HG03571 (cell line): ENCODE results near the gene SULT1C3.

Experiments used
- ATAC-seq: cut with Tn5 transposase; IDR thresholded peaks from one replicate; pipeline ENCODE4 v1.9.1; 2021; ENCODE audit not compliant: unreplicated experiment

SULT1C3 gene

GRCh38 chr2:108239786-108240185 is at the start of gene SULT1C3:
Gene SULT1C3 (plus strand): TSS chr2:108239968. CDS start chr2:108247195, 7,227 bp downstream.
- no peak for ATAC-seq

- ATAC-seq, result no peak
Observed at GRCh38 chr2:108193251-108193650, 46.5 kb upstream of the SULT1C3 start.

GRCh38 chr2:108194409-108195132 is 45.2 kb upstream of the SULT1C3 start:
- no peak for ATAC-seq

GRCh38 chr2:108195133-108195439 is 44.7 kb upstream of the SULT1C3 start:
- ATAC-seq, result no peak

GRCh38 chr2:108199726-108200125 is 40.0 kb upstream of the SULT1C3 start:
- no peak for ATAC-seq

GRCh38 chr2:108200569-108200968 is 39.2 kb upstream of the SULT1C3 start:
- no peak for ATAC-seq

GRCh38 chr2:108212671-108213070 is 27.1 kb upstream of the SULT1C3 start:
- ATAC-seq, result no peak

- no peak for ATAC-seq
Observed at GRCh38 chr2:108215794-108216211, 24.0 kb upstream of the SULT1C3 start.

- ATAC-seq, result no peak
Observed at GRCh38 chr2:108217211-108217610, 22.6 kb upstream of the SULT1C3 start.

GRCh38 chr2:108219688-108220087 is 20.1 kb upstream of the SULT1C3 start:
- no peak for ATAC-seq

- no peak for ATAC-seq
Observed at GRCh38 chr2:108220191-108220590, 19.6 kb upstream of the SULT1C3 start.

- ATAC-seq, result no peak
Observed at GRCh38 chr2:108220942-108221541, 18.7 kb upstream of the SULT1C3 start.

GRCh38 chr2:108222261-108222660 is 17.5 kb upstream of the SULT1C3 start:
- no peak for ATAC-seq

- no peak for ATAC-seq
Observed at GRCh38 chr2:108223573-108223972, 16.2 kb upstream of the SULT1C3 start.

- no peak for ATAC-seq
Observed at GRCh38 chr2:108224022-108224421, 15.7 kb upstream of the SULT1C3 start.

- no peak for ATAC-seq
Observed at GRCh38 chr2:108226564-108226963, 13.2 kb upstream of the SULT1C3 start.

GRCh38 chr2:108228006-108228405 is 11.8 kb upstream of the SULT1C3 start:
- ATAC-seq, result no peak

- ATAC-seq, result no peak
Observed at GRCh38 chr2:108228537-108228936, 11.2 kb upstream of the SULT1C3 start.

- no peak for ATAC-seq
Observed at GRCh38 chr2:108229875-108230274, 9.9 kb upstream of the SULT1C3 start.

GRCh38 chr2:108235577-108235976 is 4.2 kb upstream of the SULT1C3 start:
- ATAC-seq, result no peak

- no peak for ATAC-seq
Observed at GRCh38 chr2:108236676-108237335, 3.0 kb upstream of the SULT1C3 start.

GRCh38 chr2:108240966-108241365 is 1.2 kb downstream of the SULT1C3 start:
- no peak for ATAC-seq
